GF-D8 (cell line): Measurements from ENCODE around the gene NOP16.
A peak's percentile ranks its signal among the peaks of the same experiment; 100 is the strongest.

Experiments
- DNase-seq: peaks from one replicate; lab custom pipeline; 2025; lab: John Stamatoyannopoulos, UW

NOP16 gene

GRCh38 chr5:176388444-176389134, at the start of gene NOP16, which contains the start of gene HIGD2A:
NOP16 (minus strand) TSS chr5:176388598; CDS start chr5:176388539, 59 bp downstream.
HIGD2A (plus strand) TSS chr5:176388751; CDS start chr5:176388820, 69 bp downstream.
- peak; percentile 97 for DNase-seq

DNA sequence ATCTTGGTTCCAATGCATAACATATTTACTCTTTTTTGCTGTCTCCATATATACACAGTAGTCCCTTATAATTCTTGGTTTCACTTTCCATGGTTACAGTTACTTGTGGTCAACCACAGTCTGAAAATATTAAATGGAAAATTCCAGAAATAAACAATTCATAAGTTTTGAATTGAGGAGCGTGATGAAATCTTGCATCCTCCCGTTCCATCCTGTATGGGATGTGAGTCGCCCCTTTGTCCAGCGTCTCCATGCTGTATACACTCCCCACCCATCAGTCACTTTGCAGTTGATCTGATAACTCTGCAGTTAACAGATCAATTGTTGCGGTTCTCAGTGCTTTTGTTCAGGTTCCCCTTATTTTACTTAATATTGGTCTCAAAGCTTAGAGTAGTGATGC, 48.3 kb upstream of the NOP16 start:
- DNase-seq: no peak

DNA sequence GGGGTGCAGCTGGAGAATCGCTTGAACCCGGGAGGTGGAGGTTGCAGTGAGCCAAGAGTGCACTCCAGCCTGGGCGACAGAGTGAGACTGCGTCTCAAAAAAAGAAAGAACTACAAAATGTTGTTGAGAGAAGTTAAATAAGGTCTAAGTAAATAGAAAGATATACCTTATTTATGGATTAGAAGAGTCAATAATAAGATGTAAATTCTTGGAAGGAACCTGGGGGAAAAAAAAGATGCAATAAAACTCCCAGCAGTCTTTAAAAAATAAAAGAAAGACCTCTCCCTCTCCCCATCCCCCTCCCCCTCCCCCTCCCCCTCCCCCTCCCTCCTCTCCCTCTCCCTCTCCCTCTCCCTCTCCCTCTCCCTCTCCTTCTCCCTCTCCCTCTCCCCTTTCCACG, 44.3 kb upstream of the NOP16 start:
- DNase-seq: no peak

GRCh38 chr5:176429972-176430371, 41.6 kb upstream of the NOP16 start:
- DNase-seq: no peak

DNA sequence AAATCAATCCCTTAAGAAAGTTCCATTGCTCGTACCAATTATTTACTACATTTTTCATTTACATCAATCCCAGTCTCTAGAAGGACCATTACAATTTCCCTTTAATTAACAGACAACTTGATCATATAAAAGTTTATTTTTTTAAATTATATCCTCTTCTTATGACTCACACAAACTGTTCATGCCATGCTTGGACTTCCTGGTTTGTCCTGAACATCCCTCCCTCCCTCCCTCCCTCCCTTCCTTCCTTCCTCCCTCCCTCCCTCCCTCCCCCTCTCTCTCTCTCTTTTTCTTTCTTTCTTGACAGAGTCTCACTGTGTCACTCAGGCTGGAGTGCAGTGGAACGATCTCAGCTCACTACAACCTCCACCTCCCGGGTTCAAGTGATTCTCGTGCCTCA, 39.6 kb upstream of the NOP16 start:
- DNase-seq: no peak

DNA sequence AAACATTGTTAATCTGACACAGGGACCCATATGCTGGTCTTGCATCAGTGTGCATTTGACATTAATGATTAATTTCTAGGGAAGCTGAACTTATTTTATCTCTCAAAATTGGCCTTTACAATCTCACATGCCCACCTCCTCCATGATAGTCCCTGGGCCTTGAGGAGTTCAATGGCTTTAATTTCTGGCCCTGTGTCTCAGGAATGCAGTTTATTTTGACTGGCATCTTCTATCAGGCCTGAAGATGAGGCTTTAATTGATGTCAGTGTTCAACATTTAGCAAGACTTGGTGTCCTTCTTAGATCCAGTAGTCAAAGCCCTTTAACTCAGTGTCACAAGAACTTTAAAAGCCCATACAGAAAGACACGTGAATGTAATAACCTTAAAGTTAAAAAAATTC, 38.5 kb upstream of the NOP16 start:
- no peak for DNase-seq

GRCh38 chr5:176425791-176426190, 37.4 kb upstream of the NOP16 start:
- DNase-seq: no peak

- no peak for DNase-seq
Observed at GRCh38 chr5:176425138-176425537, 36.7 kb upstream of the NOP16 start.

DNA sequence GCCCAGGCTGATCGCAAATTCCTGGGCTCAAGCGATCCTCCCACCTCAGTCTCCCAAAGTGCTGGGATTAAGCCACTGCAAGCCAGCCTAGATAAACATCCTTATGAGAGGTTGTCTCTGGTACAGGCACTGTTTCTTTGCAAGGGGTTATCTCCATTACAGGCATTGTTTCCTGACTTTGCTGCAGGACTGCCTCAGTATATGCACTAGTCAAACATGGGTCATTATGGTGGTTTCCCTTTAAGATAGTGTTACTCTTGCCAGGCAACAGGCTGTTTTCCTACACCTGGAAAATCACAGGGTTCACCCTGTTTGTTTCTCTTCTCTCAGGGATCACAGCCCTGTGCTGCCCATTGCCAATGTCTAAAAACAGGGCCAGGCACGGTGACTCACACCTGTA, 35.8 kb upstream of the NOP16 start:
- DNase-seq: no peak

GRCh38 chr5:176420972-176421544, 32.7 kb upstream of the NOP16 start:
- DNase-seq: no peak

DNA sequence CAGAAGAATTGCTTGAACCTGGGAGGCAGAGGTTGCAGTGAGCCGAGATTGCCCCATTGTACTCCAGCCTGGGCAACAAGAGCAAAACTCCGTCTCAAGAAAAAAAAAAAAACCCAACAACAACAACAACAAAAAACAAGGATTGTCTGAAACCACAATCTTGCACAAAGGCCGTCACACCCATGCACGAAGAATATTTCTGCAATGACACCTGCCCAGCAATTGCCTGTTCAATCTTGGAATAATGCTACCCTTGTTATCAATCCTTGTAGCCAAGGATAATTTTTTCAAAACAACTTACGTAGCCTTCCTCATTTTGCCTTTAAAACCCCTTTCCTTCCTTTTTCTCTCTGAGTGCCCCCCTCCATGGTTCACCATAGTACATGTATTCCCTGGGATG, 31.7 kb upstream of the NOP16 start:
- no peak for DNase-seq

- DNase-seq: no peak
Observed at GRCh38 chr5:176418251-176418650, 29.9 kb upstream of the NOP16 start.

DNA sequence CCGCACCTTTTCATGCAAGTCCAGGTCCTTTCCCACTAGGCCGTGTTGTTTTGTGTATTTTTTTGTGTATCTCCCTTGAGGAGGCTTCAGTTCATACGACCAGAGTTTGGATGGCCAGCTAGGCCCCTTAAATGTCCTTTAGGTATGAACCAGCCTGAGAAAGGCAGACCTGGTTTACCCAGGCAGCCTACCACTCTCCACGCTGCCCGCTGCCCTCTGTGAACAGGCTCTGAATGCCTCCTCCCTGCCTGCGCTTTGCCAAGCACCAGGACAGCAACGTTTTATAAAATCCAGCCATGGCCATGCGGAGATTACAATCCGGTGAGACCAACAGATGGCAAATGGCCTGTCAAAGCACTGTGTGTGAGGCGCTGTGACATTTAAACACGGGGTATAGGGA, 28.6 kb upstream of the NOP16 start:
- no peak for DNase-seq

GRCh38 chr5:176415952-176416924, 27.8 kb upstream of the NOP16 start, which contains the start of gene CLTB:
CLTB (minus strand) TSS chr5:176416539; CDS start chr5:176416363, 176 bp downstream.
- peak; percentile 49 for DNase-seq

DNA sequence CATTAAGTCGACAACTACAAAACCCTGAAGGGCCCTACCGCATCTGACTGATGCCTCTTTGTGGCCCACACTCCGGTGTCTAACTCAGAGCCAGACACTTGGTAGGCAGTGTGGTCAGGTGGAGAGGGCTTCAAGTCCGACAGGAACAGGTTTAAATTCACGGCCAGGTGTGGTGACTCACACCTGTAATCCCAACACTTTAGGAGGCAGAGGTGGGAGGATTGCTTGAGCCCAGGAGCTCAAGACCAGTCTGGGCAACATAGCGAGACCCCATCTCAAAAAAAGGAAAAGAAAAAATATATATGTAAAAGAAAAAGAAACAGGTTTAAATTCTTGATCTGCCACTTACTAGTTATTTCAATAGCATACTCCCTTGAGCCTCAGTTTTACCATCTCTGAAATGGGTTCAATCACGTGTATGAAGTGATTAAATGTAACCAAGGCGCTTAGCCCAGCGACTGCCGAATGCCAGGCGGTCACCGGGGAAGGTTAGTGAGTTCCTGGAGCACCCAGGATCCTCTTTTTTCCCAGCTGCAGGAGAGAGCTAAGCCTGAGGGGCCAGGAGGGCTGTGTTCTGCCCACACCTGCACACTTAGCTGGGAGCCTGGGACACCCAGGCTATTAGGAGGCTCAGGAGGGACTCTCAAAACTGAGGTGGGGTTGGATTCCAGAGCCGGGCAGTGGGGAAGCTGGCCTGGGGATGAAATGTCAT, 27.0 kb upstream of the NOP16 start:
- no peak for DNase-seq

GRCh38 chr5:176414704-176415103, 26.3 kb upstream of the NOP16 start:
- DNase-seq: no peak

- DNase-seq: no peak
Observed at GRCh38 chr5:176413709-176414191, 25.4 kb upstream of the NOP16 start.

GRCh38 chr5:176413255-176413565, 24.8 kb upstream of the NOP16 start:
- no peak for DNase-seq

DNA sequence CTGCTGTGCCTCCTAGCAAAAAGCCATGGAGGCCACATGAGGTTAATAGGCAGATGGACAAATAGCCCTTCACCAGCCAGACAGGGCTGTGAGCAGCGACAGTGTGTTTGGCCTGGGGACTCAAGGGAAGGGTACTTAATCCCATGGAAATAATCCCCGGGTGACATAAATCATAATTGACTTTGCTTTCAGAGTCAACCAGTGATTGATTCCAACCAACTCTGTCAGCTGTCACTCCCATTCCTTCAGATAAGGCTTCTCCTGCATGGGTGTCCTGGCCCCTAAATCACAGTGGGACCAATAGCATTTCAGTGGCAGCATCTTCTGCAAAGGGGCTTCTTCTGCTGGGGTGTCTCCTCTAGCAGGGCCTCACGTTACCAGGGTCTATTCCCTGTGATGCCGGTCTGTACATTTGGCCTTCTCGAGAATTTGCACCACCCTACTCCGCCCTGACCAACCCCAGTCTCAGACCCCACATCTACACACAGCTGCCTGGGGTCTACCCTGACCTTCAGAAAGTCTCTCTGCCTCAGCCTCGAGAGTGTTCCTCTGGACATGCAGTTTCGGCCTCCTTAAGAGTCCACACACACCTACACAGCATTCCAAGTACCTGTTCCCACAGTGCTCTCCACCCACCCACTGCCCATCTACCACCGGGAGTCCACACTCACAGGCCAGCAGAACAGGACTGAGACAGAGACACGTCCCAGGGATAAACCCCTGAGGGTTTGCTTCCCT, 24.3 kb upstream of the NOP16 start:
- no peak for DNase-seq

DNA sequence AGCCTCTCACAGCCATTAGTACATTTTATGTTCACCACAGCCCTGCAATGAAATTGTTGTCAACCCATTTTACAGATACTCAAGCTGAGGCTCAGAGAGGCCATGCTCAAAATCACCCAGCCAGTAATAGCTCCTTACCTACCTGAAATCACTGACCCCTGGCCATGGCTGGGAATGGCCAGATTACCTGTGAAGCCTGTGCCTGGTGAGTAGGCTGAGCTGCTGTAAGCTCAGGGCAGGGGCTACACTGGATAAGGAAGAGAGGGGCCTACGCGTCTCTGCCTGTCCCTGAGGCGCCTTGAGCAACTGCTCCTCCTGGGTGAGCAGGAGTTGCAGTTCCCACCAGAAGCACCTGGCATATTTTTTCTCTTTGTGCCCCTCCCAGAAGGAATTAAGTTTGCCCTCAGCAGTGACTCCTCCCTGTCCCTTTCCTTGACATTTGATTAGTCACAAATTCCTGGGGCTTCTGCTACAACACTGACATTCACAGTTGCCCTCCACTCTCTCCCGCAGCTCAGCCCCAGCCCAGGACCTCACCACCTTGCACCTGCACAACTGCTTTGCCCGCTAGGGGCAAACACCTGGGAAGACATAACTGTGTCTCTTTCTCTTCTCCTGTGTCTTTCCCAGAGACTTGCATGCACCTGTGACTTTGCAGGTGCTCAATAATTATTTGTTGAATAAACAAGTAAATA, 22.2 kb upstream of the NOP16 start:
- no peak for DNase-seq

GRCh38 chr5:176409765-176410164, 21.4 kb upstream of the NOP16 start:
- DNase-seq: no peak
